Fibroblast of villous mesenchyme (primary cell): ENCODE measurements around the gene TOGARAM1. TPM values are rescaled to one million over a fixed set of nuclear protein-coding genes. Genes with fewer than 3 reads are reported as not detected.

Experiments used
- DNase-seq: peaks from one replicate; pipeline ENCODE4 v3.0.0-alpha.2; 2010; ENCODE audit warnings: low read depth
- H3K4me3 ChIP-seq: 2 replicates; pipeline ENCODE4 v1.5.1; 2011; ENCODE audit warnings: low read depth, mild to moderate bottlenecking, low read length
- CTCF ChIP-seq: IDR thresholded peaks from 2 replicates; pipeline ENCODE4 v1.5.1; 2012; ENCODE audit warnings: low read depth, mild to moderate bottlenecking, low read length; ENCODE audit not compliant: insufficient read depth
- total RNA-seq: library from RNA; depleted of rRNA; stranded (reverse); fragments of >200 nt; gene quantifications from 2 replicates; pipeline ENCODE4 v1.2.3, GENCODE V29; 2012

The TOGARAM1 gene
- total RNA-seq, 1 donor, result 22.5 TPM

GRCh38 chr14:45095143-45095542, 133.2 kb downstream of the TOGARAM1 start:
- no peak for DNase-seq
- no peak overlapping the region for H3K4me3 ChIP-seq
- TF ChIP-seq CTCF, result no peak

- TF ChIP-seq CTCF, result no peak
- DNase-seq, result no peak
Observed at GRCh38 chr14:45096218-45096617, 134.2 kb downstream of the TOGARAM1 start.

GRCh38 chr14:45103806-45104205, 141.8 kb downstream of the TOGARAM1 start:
- TF ChIP-seq CTCF, result no peak
- no peak for DNase-seq
- no peak overlapping the region for H3K4me3 ChIP-seq

More at GRCh38 chr14:45096218-45096617, 134.2 kb downstream of the TOGARAM1 start:
- H3K4me3 ChIP-seq, result no peak overlapping the region

GRCh38 chr14:45104561-45104960, 142.6 kb downstream of the TOGARAM1 start:
- H3K4me3 ChIP-seq, result no peak overlapping the region
- no peak for DNase-seq
- no peak for TF ChIP-seq CTCF

- DNase-seq, result peak; percentile 40
- TF ChIP-seq CTCF, result no peak
- no peak overlapping the region for H3K4me3 ChIP-seq
Observed at GRCh38 chr14:45112896-45113781, 151.1 kb downstream of the TOGARAM1 start.

- DNase-seq, result no peak
- TF ChIP-seq CTCF, result no peak
- no peak overlapping the region for H3K4me3 ChIP-seq
Observed at GRCh38 chr14:45114327-45114726, 152.3 kb downstream of the TOGARAM1 start.

GRCh38 chr14:45118594-45118993, 156.6 kb downstream of the TOGARAM1 start:
- no peak for DNase-seq
- no peak overlapping the region for H3K4me3 ChIP-seq
- TF ChIP-seq CTCF, result no peak
